Stomach (tissue), 9 donors: Measurements from ENCODE around the gene CCDC97. TPM values are rescaled to one million over a fixed set of nuclear protein-coding genes. Genes with fewer than 3 reads are reported as not detected.

Source experiments
- DNase-seq, 2 donors: peaks; one replicate each; pipeline versions ENCODE4 v3.0.0 to v3.0.0-alpha.2; 2013 to 2019
- H3K27ac ChIP-seq, 5 donors: fragments of 200-600 bp in 4 of 5; sonication (generic) in 4 of 5; one replicate each; pipeline ENCODE4 v1.5.1; 2013 to 2019; ENCODE audit warnings: mild to moderate bottlenecking in 1 of 5, moderate library complexity in 1 of 5
- H3K27me3 ChIP-seq, 3 donors: fragments of 200-600 bp; sonication (generic); one replicate each; pipeline ENCODE4 v1.5.1; 2017 to 2019; ENCODE audit warnings: mixed run types in 1 of 3
- H3K36me3 ChIP-seq, 4 donors: fragments of 200-600 bp; sonication (generic); 1 replicate in 3 of 4; 2 replicates in 1 of 4; pipeline ENCODE4 v1.5.1; 2016 to 2019
- H3K4me1 ChIP-seq, 4 donors: fragments of 200-600 bp; sonication (generic); one replicate each; pipeline ENCODE4 v1.5.1; 2016 to 2019
- H3K4me3 ChIP-seq, 4 donors: fragments of 200-600 bp; sonication (generic) in 3 of 4; one replicate each; pipeline ENCODE4 v1.5.1; 2016 to 2019; ENCODE audit warnings: mild to moderate bottlenecking in 1 of 4
- H3K9me3 ChIP-seq, 4 donors: fragments of 200-600 bp; sonication (generic); one replicate each; pipeline ENCODE4 v1.5.1; 2016 to 2019
- EP300 ChIP-seq: sonication (generic); formaldehyde crosslinking; IDR thresholded peaks from one replicate; pipeline ENCODE4 v1.6.1; 2017; ENCODE audit warnings: antibody characterized with exemption
- POLR2A ChIP-seq, 4 donors: fragments of 450-650 bp; IDR thresholded peaks; one replicate each; pipeline ENCODE4 v1.6.1; 2016; ENCODE audit warnings: antibody characterized with exemption in 4 of 4, control low read depth in 2 of 4, mild to moderate bottlenecking in 1 of 4, moderate library complexity in 1 of 4
- POLR2AphosphoS5 ChIP-seq, 3 donors: sonication (generic); formaldehyde crosslinking; IDR thresholded peaks; one replicate each; pipeline ENCODE4 v1.6.1; 2016; ENCODE audit warnings: antibody characterized with exemption in 3 of 3
- WGBS, 5 donors: extraction: QIAGEN DNeasy Blood & Tissue Kit in 3 of 5; methylation state at CpG; one replicate each; pipeline versions ENCODE4 v1.1.5 to v1.1.7; 2013 to 2018; 5-methylcytosine and 5-hydroxymethylcytosine counted together
- intact Hi-C: fragments of 100-400 bp; cut with DNase I; formaldehyde crosslinking; loops from one replicate; pipeline ENCODE4 v1.15.1; 2023; ENCODE audit warnings: low total_unique reads
- polyA plus RNA-seq, 3 donors: library from polyadenylated mRNA; stranded (reverse); fragments of 200-250 nt; gene quantifications; one replicate each; pipeline ENCODE4 v1.2.3, GENCODE V29; 2013
- total RNA-seq, 5 donors: library from RNA; depleted of rRNA; stranded (reverse); fragments of >200 nt; gene quantifications; one replicate each; pipeline versions ENCODE4 v1.1.0 to v1.2.3, GENCODE V29; 2014 to 2016
- TF ChIP-seq, protein P1 (sequence below), 7 experiments: fragments of 450-650 bp in 4 of 7; fragments of 200-600 bp in 3 of 7; sonication (generic) in 3 of 7; IDR thresholded peaks; one replicate each; pipeline ENCODE4 v1.5.1; 2016 to 2019; ENCODE audit warnings: antibody characterized with exemption in 7 of 7, control low read depth in 2 of 7, mild to moderate bottlenecking in 1 of 7
- donor health status: healthy with polysubstance abuse.
- donor health status: Bipolar disorder and iron deficiency.
- donor health status: healthy.

Gene CCDC97
- total and polyA plus RNA-seq, 8 donors: 2.2 to 62.6 (median 13.3) TPM

GRCh38 chr19:41328842-41329225 lies 18.9 kb downstream of the CCDC97 start:
- TF ChIP-seq POLR2A (IDR thresholded peaks at IDR 0.05) (no peak), EP300 (no peak), POLR2AphosphoS5 (IDR thresholded peaks at IDR 0.05) (no peak)
- TF ChIP-seq, protein P1, sequence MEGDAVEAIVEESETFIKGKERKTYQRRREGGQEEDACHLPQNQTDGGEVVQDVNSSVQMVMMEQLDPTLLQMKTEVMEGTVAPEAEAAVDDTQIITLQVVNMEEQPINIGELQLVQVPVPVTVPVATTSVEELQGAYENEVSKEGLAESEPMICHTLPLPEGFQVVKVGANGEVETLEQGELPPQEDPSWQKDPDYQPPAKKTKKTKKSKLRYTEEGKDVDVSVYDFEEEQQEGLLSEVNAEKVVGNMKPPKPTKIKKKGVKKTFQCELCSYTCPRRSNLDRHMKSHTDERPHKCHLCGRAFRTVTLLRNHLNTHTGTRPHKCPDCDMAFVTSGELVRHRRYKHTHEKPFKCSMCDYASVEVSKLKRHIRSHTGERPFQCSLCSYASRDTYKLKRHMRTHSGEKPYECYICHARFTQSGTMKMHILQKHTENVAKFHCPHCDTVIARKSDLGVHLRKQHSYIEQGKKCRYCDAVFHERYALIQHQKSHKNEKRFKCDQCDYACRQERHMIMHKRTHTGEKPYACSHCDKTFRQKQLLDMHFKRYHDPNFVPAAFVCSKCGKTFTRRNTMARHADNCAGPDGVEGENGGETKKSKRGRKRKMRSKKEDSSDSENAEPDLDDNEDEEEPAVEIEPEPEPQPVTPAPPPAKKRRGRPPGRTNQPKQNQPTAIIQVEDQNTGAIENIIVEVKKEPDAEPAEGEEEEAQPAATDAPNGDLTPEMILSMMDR (IDR thresholded peaks at IDR 0.05): no peak
- H3K27me3 ChIP-seq: no peaks in the 10 kb centered on the region
- peaks cover 55 to 92% (median 62%) of the 10 kb centered on the region in 4 donors for H3K4me1 ChIP-seq
- H3K36me3 ChIP-seq: peaks cover 13 to 47% (median 39%) of the 10 kb centered on the region in 4 donors
- no peaks in the 10 kb centered on the region for H3K9me3 ChIP-seq
- 45 to 67% (median 56%) methylated on average over 1 of the region's 1 CpG for WGBS, 5 donors
- DNase-seq: no peak
- peak overlapping the region in 1 of 4 donors; percentile 44 for H3K4me3 ChIP-seq
- peak overlapping the region; percentile 47 to 91 (median 87) for H3K27ac ChIP-seq
- intact Hi-C loops: no loop called here

DNA sequence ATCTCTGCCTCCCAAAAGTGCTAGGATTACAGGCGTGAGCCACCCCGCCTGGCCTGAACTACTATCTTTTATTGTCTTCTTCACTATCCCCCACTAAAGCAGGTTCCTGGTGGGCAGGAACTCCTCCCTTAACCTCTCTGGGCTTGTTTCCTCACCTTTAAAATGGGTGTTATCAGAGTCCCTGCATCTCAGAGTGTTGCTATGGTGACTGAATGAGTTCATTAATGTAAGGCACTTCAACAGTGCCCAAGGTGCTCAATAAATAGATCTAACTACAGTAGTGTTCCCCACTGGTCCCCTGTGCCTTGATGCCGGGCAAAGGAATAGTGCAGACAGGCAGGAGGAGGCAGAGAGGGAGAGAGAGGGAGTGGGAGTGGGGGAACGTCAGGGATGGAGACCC lies 20.5 kb downstream of the CCDC97 start:
- Histone ChIP-seq H3K27ac (peak overlapping the region in 2 of 5 donors; percentile 8 to 17), H3K4me1 (peaks cover 38 to 89% (median 46%) of the 10 kb centered on the region in 4 donors), H3K36me3 (peaks cover 13 to 58% (median 43%) of the 10 kb centered on the region in 4 donors), H3K4me3 (no peak overlapping the region), H3K9me3 (no peaks in the 10 kb centered on the region), H3K27me3 (no peaks in the 10 kb centered on the region)
- WGBS, 5 donors: 66 to 86% (median 81%) methylated on average over 3 to 4 of the region's 4 CpGs
- DNase-seq: peak in 1 of 2 donors; percentile 8
- TF ChIP-seq, protein P1 (IDR thresholded peaks at IDR 0.05): no peak
- TF ChIP-seq POLR2A (IDR thresholded peaks at IDR 0.05) (no peak), POLR2AphosphoS5 (IDR thresholded peaks at IDR 0.05) (no peak)
- intact Hi-C loops: no loop called here

- 39 to 72% (median 56%) methylated on average over 33 to 47 of the region's 47 CpGs for WGBS, 5 donors
- no peaks in the 10 kb centered on the region for H3K9me3 ChIP-seq
- H3K36me3 ChIP-seq: peaks cover 13 to 62% (median 46%) of the 10 kb centered on the region in 4 donors
- no peak overlapping the region for H3K4me3 ChIP-seq
- peaks cover 32 to 84% (median 39%) of the 10 kb centered on the region in 4 donors for H3K4me1 ChIP-seq
- intact Hi-C loops: no loop called here
- no peak overlapping the region for H3K27ac ChIP-seq
- DNase-seq: peak in 1 of 2 donors; percentile 70
- no peaks in the 10 kb centered on the region for H3K27me3 ChIP-seq
- TF ChIP-seq POLR2AphosphoS5 (IDR thresholded peaks at IDR 0.05) (no peak), POLR2A (IDR thresholded peaks at IDR 0.05) (no peak), EP300 (no peak)
- TF ChIP-seq, protein P1 (IDR thresholded peaks at IDR 0.05): no peak
These were observed 21.1 kb downstream of the CCDC97 start for GRCh38 chr19:41330946-41331678.

GRCh38 chr19:41332000-41332399 lies 22.0 kb downstream of the CCDC97 start:
- no peak overlapping the region for H3K27ac ChIP-seq
- TF ChIP-seq POLR2AphosphoS5 (IDR thresholded peaks at IDR 0.05) (no peak), POLR2A (IDR thresholded peaks at IDR 0.05) (no peak), EP300 (no peak)
- TF ChIP-seq, protein P1 (IDR thresholded peaks at IDR 0.05): no peak
- H3K36me3 ChIP-seq: peaks cover 13 to 70% (median 50%) of the 10 kb centered on the region in 4 donors
- no peaks in the 10 kb centered on the region for H3K9me3 ChIP-seq
- peaks cover 23 to 75% (median 30%) of the 10 kb centered on the region in 4 donors for H3K4me1 ChIP-seq
- no peak overlapping the region for H3K4me3 ChIP-seq
- WGBS, 5 donors: 66 to 82% (median 70%) methylated on average over 14 to 16 of the region's 16 CpGs
- no peaks in the 10 kb centered on the region for H3K27me3 ChIP-seq
- DNase-seq: peak in 1 of 2 donors; percentile 36
- intact Hi-C loops: no loop called here
